CD4-positive, alpha-beta T cell (primary cell): Measurements from ENCODE around the gene PPP1R9B. TPM values are rescaled to one million over a fixed set of nuclear protein-coding genes. Genes with fewer than 3 reads are reported as not detected.

ENCODE experiments used
- ATAC-seq: fragments of 200-7000 bp; cut with Tn5 transposase; one replicate; pipeline ENCODE4 v1.10.0; 2022; ENCODE audit warnings: mild to moderate bottlenecking; ENCODE audit not compliant: poor library complexity
- CTCF ChIA-PET: fragments of 350-600 bp; sonication (Branson Sonifier 250); formaldehyde crosslinking; loops from one replicate; lab custom pipeline; 2021; ENCODE audit warnings: antibody characterized with exemption, inconsistent platforms; lab: Charles Lee
- POLR2A ChIA-PET: fragments of 350-600 bp; sonication (Branson Sonifier 250); formaldehyde crosslinking; loops from one replicate; lab custom pipeline; 2021; ENCODE audit warnings: antibody characterized with exemption, inconsistent platforms; lab: Charles Lee
- DNase-seq, 14 experiments: peaks; one replicate each; pipeline ENCODE4 v3.0.0-alpha.2; 2013 to 2020; ENCODE audit warnings: mixed read lengths in 2 of 14
- H3K27ac ChIP-seq, 2 donors: one replicate each; pipeline versions ENCODE4 v1.5.1 to v1.7.0; 2013; ENCODE audit warnings: low read length in 2 of 2, low read depth in 1 of 2, mild to moderate bottlenecking in 1 of 2
- H3K27me3 ChIP-seq, 2 experiments: 1 replicate in 1 of 2; 2 replicates in 1 of 2; pipeline versions ENCODE4 v1.6.1 to v1.7.0; 2013; ENCODE audit warnings: low read length in 2 of 2, control low read depth in 1 of 2, mild to moderate bottlenecking in 1 of 2, moderate library complexity in 1 of 2; ENCODE audit not compliant: insufficient read depth in 2 of 2, control insufficient read depth in 1 of 2
- H3K36me3 ChIP-seq: one replicate; pipeline ENCODE4 v1.6.1; 2013; ENCODE audit warnings: low read length, control low read depth; ENCODE audit not compliant: insufficient read depth
- H3K4me1 ChIP-seq: one replicate; pipeline ENCODE4 v1.6.1; 2013; ENCODE audit warnings: low read length, control low read depth; ENCODE audit not compliant: insufficient read depth
- H3K4me3 ChIP-seq: one replicate; pipeline ENCODE4 v1.5.1; 2013; ENCODE audit warnings: mild to moderate bottlenecking, low read length, moderate library complexity
- H3K9me3 ChIP-seq, 2 experiments: 1 replicate in 1 of 2; 2 replicates in 1 of 2; pipeline versions ENCODE4 v1.6.1 to v1.7.0; 2013; ENCODE audit warnings: low read length in 2 of 2, mild to moderate bottlenecking in 2 of 2, control low read depth in 1 of 2, moderate library complexity in 1 of 2; ENCODE audit not compliant: control insufficient read depth in 1 of 2, insufficient read depth in 1 of 2
- H3K27ac Mint-ChIP-seq: one replicate; pipeline ENCODE4 v1.8.0; 2020; ENCODE audit warnings: mixed read lengths
- H3K27me3 Mint-ChIP-seq: one replicate; pipeline ENCODE4 v1.8.0; 2021; ENCODE audit warnings: mixed read lengths
- H3K36me3 Mint-ChIP-seq: one replicate; pipeline ENCODE4 v1.8.0; 2021; ENCODE audit warnings: low read depth, mixed read lengths
- H3K4me1 Mint-ChIP-seq: one replicate; pipeline ENCODE4 v1.8.0; 2021; ENCODE audit warnings: low read depth, mixed read lengths
- H3K4me3 Mint-ChIP-seq: one replicate; pipeline ENCODE4 v1.8.0; 2020; ENCODE audit warnings: mild to moderate bottlenecking, mixed read lengths
- H3K9me3 Mint-ChIP-seq: one replicate; pipeline ENCODE4 v1.8.0; 2020; ENCODE audit warnings: mixed read lengths
- intact Hi-C, 2 experiments: fragments of 100-400 bp; cut with DNase I in 1 of 2; cut with micrococcal nuclease in 1 of 2; formaldehyde crosslinking; loops; one replicate each; pipeline versions ENCODE4 v1.15.1 to v1.9.0; 2023 to 2025; cut with DNase I, micrococcal nuclease
- total RNA-seq, 174 experiments: library from RNA in 2 of 174; stranded (reverse) in 2 of 174; gene quantifications; one replicate each; pipeline ENCODE4 v1.2.3 and lab custom pipeline; 2021 to 2026
- TF ChIP-seq, protein P1 (sequence below): fragments of 200-600 bp; IDR thresholded peaks from one replicate; pipeline ENCODE4 v1.8.0; 2022; ENCODE audit warnings: antibody characterized with exemption, mild to moderate bottlenecking

PPP1R9B gene
- total RNA-seq, 2 experiments from 2014 or later = 53.4 to 55.7 TPM

DNA sequence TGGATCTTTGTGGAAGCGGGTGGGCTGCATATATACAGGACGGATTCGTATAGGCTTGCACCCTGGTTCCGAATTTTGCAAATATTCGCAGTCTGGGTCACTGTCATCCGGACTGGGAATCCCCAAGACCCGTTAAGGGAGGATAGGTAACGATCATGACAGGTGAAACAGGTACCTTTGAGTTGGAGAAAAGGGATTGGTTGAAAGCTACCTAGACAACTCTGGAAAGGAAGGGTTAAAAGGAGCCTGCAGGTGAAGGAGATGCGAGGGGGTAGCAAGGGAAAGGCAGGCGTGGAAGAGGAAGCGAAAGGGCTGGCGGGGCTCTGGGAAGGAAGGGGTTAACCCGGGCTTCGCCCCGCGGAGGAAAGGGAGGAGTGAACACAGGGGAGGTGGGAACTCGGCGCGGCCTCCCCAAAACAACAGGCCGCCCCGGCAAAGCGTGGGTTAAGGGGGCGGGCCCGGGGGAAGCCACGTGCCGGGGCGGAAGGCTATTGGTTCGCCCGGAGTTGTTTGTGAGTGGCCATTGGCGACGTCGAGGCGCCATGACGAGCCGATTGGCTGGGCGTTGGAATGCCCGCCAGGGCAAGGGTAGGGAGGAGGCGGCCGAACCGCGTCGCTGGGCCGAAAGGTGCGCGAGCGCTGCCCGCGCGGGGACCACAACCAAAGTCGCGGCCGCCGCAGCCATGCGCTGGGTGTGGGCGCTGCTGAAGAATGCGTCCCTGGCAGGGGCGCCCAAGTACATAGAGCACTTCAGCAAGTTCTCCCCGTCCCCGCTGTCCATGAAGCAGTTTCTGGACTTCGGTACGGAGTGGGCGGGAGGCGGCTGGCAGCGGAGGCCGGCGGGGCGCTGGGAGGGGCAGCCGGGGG is 55.5 kb downstream of the PPP1R9B start, which contains the start of gene PDK2:
PDK2 (plus strand) TSS at position 599 of the 867 bp plus-strand sequence; CDS start at position 684, 85 bp downstream.
- peak; percentile 90 to 98 (median 96) for DNase-seq
- no peaks in the 10 kb centered on the region for H3K27me3 Mint-ChIP-seq
- Histone ChIP-seq H3K4me3 (peak within 1 kb of the TSS; percentile 92), H3K36me3 (peaks cover 22% of the 10 kb centered on the region), H3K9me3 (no peaks in the 10 kb centered on the region), H3K4me1 (peaks cover 25% of the 10 kb centered on the region), H3K27ac (peak within 1 kb of the TSS; percentile 71 to 83), H3K27me3 (no peaks in the 10 kb centered on the region)
- H3K27ac Mint-ChIP-seq = peak within 1 kb of the TSS; percentile 88
- H3K9me3 Mint-ChIP-seq = no peaks in the 10 kb centered on the region
- ChIA-PET POLR2A (interaction anchor here (0.8 to 1.5 kb wide), 17 partner anchors 9 to 1203 kb away, joined by 3 to 14 read pairs (median 4); partner anchors contain the start of genes ATP5MC1, ITGA3, PPP1R9B and XYLT2), CTCF (interaction anchor here (0.6 to 2.0 kb wide), 26 partner anchors 8 to 687 kb away, joined by 3 to 17 read pairs (median 6); partner anchors contain the start of genes ITGA3, LRRC59 and SAMD14)
- intact Hi-C loops = loop anchor here (1.0 to 10.0 kb wide), 7 partner anchors 38 to 390 kb away; partner anchors contain the start of genes ITGA3 (in 1 of the 2), PPP1R9B (in 1 of the 2), SLC35B1 (in 1 of the 2) and TMEM92 (in 1 of the 2)
- peaks cover 34% of the 10 kb centered on the region for H3K4me1 Mint-ChIP-seq
- H3K36me3 Mint-ChIP-seq = peaks cover 30% of the 10 kb centered on the region
- peak; percentile 93 for ATAC-seq
- peak within 1 kb of the TSS; percentile 96 for H3K4me3 Mint-ChIP-seq
- TF ChIP-seq, protein P1, sequence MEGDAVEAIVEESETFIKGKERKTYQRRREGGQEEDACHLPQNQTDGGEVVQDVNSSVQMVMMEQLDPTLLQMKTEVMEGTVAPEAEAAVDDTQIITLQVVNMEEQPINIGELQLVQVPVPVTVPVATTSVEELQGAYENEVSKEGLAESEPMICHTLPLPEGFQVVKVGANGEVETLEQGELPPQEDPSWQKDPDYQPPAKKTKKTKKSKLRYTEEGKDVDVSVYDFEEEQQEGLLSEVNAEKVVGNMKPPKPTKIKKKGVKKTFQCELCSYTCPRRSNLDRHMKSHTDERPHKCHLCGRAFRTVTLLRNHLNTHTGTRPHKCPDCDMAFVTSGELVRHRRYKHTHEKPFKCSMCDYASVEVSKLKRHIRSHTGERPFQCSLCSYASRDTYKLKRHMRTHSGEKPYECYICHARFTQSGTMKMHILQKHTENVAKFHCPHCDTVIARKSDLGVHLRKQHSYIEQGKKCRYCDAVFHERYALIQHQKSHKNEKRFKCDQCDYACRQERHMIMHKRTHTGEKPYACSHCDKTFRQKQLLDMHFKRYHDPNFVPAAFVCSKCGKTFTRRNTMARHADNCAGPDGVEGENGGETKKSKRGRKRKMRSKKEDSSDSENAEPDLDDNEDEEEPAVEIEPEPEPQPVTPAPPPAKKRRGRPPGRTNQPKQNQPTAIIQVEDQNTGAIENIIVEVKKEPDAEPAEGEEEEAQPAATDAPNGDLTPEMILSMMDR = no peak

GRCh38 chr17:50094243-50094752 is 56.2 kb downstream of the PPP1R9B start:
- H3K27ac ChIP-seq = peak overlapping the region; percentile 71 to 83
- no peaks in the 10 kb centered on the region for H3K27me3 ChIP-seq
- intact Hi-C loops = loop anchor here (1.0 to 10.0 kb wide), 5 partner anchors 37 to 389 kb away; partner anchors contain the start of genes ITGA3 (in 1 of the 2), SLC35B1 (in 1 of the 2) and TMEM92 (in 1 of the 2)
- peaks cover 31% of the 10 kb centered on the region for H3K4me1 Mint-ChIP-seq
- H3K9me3 Mint-ChIP-seq = no peaks in the 10 kb centered on the region
- peaks cover 19% of the 10 kb centered on the region for H3K36me3 ChIP-seq
- ChIA-PET CTCF (interaction anchor here (0.6 to 2.0 kb wide), 27 partner anchors 9 to 686 kb away, joined by 3 to 17 read pairs (median 6); partner anchors contain the start of genes ITGA3, LRRC59 and SAMD14), POLR2A (interaction anchor here (0.8 to 1.5 kb wide), 16 partner anchors 9 to 1202 kb away, joined by 3 to 14 read pairs (median 4); partner anchors contain the start of genes ATP5MC1, ITGA3, PPP1R9B and XYLT2)
- no peaks in the 10 kb centered on the region for H3K9me3 ChIP-seq
- peak overlapping the region; percentile 88 for H3K27ac Mint-ChIP-seq
- peaks cover 25% of the 10 kb centered on the region for H3K4me1 ChIP-seq
- peaks cover 24% of the 10 kb centered on the region for H3K36me3 Mint-ChIP-seq
- peak overlapping the region; percentile 96 for H3K4me3 Mint-ChIP-seq
- H3K27me3 Mint-ChIP-seq = no peaks in the 10 kb centered on the region
- ATAC-seq = peak; percentile 50
- H3K4me3 ChIP-seq = peak overlapping the region; percentile 92
- DNase-seq = peak; percentile 79 to 96 (median 91)
- TF ChIP-seq, protein P1 = peak; percentile 94

DNA sequence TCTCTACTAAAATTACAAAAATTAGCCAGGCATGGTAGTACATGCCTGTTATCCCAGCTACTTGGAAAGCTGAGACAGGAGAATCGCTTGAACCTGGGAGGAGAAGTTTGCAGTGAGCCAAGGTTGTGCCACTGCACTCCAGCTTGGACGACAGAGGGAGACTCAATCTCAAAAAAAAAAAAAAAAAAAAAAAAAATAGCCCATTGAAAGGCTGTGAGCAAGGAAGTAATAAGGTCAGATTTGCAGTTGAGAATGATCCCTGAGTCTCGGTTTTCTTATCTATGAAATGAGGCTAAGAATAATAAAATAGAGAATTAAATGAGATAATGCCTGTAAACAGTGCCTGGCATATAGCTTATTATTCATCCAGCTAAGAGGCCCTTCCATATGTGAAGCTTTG is 56.7 kb downstream of the PPP1R9B start:
- Mint-ChIP-seq H3K27me3 (no peaks in the 10 kb centered on the region), H3K4me1 (peaks cover 31% of the 10 kb centered on the region), H3K9me3 (no peaks in the 10 kb centered on the region), H3K27ac (peak overlapping the region; percentile 88), H3K4me3 (peak overlapping the region; percentile 96), H3K36me3 (peaks cover 23% of the 10 kb centered on the region)
- CTCF ChIA-PET = interaction anchor here (0.6 to 2.0 kb wide), 23 partner anchors 9 to 686 kb away, joined by 3 to 17 read pairs (median 6); partner anchors contain the start of genes ITGA3, LRRC59 and SAMD14
- H3K27me3 ChIP-seq = no peaks in the 10 kb centered on the region
- TF ChIP-seq, protein P1 = no peak
- no peak for ATAC-seq
- peak overlapping the region in 1 of 2 donors; percentile 83 for H3K27ac ChIP-seq
- no peaks in the 10 kb centered on the region for H3K9me3 ChIP-seq
- POLR2A ChIA-PET = interaction anchor here (0.8 to 1.5 kb wide), 13 partner anchors 10 to 1201 kb away, joined by 3 to 14 read pairs (median 4); partner anchors contain the start of genes ATP5MC1, ITGA3 and PPP1R9B
- H3K4me1 ChIP-seq = peaks cover 25% of the 10 kb centered on the region
- intact Hi-C loops = loop anchor here (1.0 to 10.0 kb wide), 5 partner anchors 37 to 389 kb away; partner anchors contain the start of genes ITGA3 (in 1 of the 2), SLC35B1 (in 1 of the 2) and TMEM92 (in 1 of the 2)
- no peak overlapping the region for H3K4me3 ChIP-seq
- peaks cover 14% of the 10 kb centered on the region for H3K36me3 ChIP-seq
- DNase-seq = no peak
